ENCODE data around the gene ARHGAP15.

The ARHGAP15 gene

GRCh38 chr2:143579456-143579855 is 450.2 kb downstream of the ARHGAP15 start:
- no peak overlapping the region for H3K4me3 ChIP-seq (ENCODE audit: low read depth, low read length)
- TF ChIP-seq CTCF (IDR thresholded peaks at IDR 0.05; ENCODE audit: low read depth, low read length) = no peak

- no peak for TF ChIP-seq CTCF (IDR thresholded peaks at IDR 0.05; ENCODE audit: low read depth, low read length)
- H3K4me3 ChIP-seq (ENCODE audit: low read depth, low read length) = no peak overlapping the region
Measured at GRCh38 chr2:143581134-143581533, 451.9 kb downstream of the ARHGAP15 start.

- peak; percentile 39 for TF ChIP-seq CTCF (IDR thresholded peaks at IDR 0.05; ENCODE audit: low read depth, low read length)
- H3K4me3 ChIP-seq (ENCODE audit: low read depth, low read length) = peak overlapping the region; percentile 20; the same call in 1 of the 2 replicates
Measured at GRCh38 chr2:143582046-143582747, 453.0 kb downstream of the ARHGAP15 start.

- no peak for TF ChIP-seq CTCF (IDR thresholded peaks at IDR 0.05; ENCODE audit: low read depth, low read length)
- no peak overlapping the region for H3K4me3 ChIP-seq (ENCODE audit: low read depth, low read length)
Measured at GRCh38 chr2:143584936-143585335, 455.7 kb downstream of the ARHGAP15 start.

GRCh38 chr2:143586119-143586518 is 456.9 kb downstream of the ARHGAP15 start:
- no peak overlapping the region for H3K4me3 ChIP-seq (ENCODE audit: low read depth, low read length)
- TF ChIP-seq CTCF (IDR thresholded peaks at IDR 0.05; ENCODE audit: low read depth, low read length) = no peak

GRCh38 chr2:143588746-143589145 is 459.5 kb downstream of the ARHGAP15 start:
- TF ChIP-seq CTCF (IDR thresholded peaks at IDR 0.05; ENCODE audit: low read depth, low read length) = no peak
- H3K4me3 ChIP-seq (ENCODE audit: low read depth, low read length) = no peak overlapping the region

- H3K4me3 ChIP-seq (ENCODE audit: low read depth, low read length) = no peak overlapping the region
Measured at GRCh38 chr2:143594161-143594560, 464.9 kb downstream of the ARHGAP15 start.

More at GRCh38 chr2:143594161-143594560, 464.9 kb downstream of the ARHGAP15 start:
- no peak for TF ChIP-seq CTCF (IDR thresholded peaks at IDR 0.05; ENCODE audit: low read depth, low read length)
